ENCODE measurements around the gene PCYT2.

PCYT2 gene

GRCh38 chr17:81912441-81913309 is 1.5 kb upstream of the PCYT2 start:
- no peak for DNase-seq

- DNase-seq: no peak
These were observed 770 bp upstream of the PCYT2 start for GRCh38 chr17:81911969-81912368.

- no peak for DNase-seq
These were observed 341 bp downstream of the PCYT2 start for GRCh38 chr17:81910840-81911276.

- no peak for DNase-seq
These were observed 996 bp downstream of the PCYT2 start for GRCh38 chr17:81909966-81910839.

- no peak for DNase-seq
These were observed 2.0 kb downstream of the PCYT2 start for GRCh38 chr17:81909231-81909630.

- DNase-seq: no peak
These were observed 2.4 kb downstream of the PCYT2 start for GRCh38 chr17:81908793-81909192.

GRCh38 chr17:81907219-81908145 is 3.7 kb downstream of the PCYT2 start:
- no peak for DNase-seq

GRCh38 chr17:81906476-81907218 is 4.6 kb downstream of the PCYT2 start:
- DNase-seq: no peak

- DNase-seq: no peak
These were observed 5.2 kb downstream of the PCYT2 start for GRCh38 chr17:81905993-81906392.

GRCh38 chr17:81905424-81905875 is 5.7 kb downstream of the PCYT2 start:
- no peak for DNase-seq

GRCh38 chr17:81904600-81905423 is 6.4 kb downstream of the PCYT2 start:
- no peak for DNase-seq

- DNase-seq: no peak
These were observed 7.2 kb downstream of the PCYT2 start for GRCh38 chr17:81903896-81904599.

- no peak for DNase-seq
These were observed 7.8 kb downstream of the PCYT2 start for GRCh38 chr17:81903415-81903831.

GRCh38 chr17:81902653-81903414 is 8.4 kb downstream of the PCYT2 start:
- no peak for DNase-seq

- DNase-seq: no peak
These were observed 9.1 kb downstream of the PCYT2 start, which contains the start of gene NPB for GRCh38 chr17:81902023-81902652. NPB (plus strand) TSS chr17:81902238; CDS start chr17:81902278, 40 bp downstream.

GRCh38 chr17:81901167-81902022 is 9.8 kb downstream of the PCYT2 start:
- no peak for DNase-seq

GRCh38 chr17:81900181-81900820 is 10.9 kb downstream of the PCYT2 start:
- no peak for DNase-seq
